HepG2 (cell line): ENCODE data around the gene NDUFB10. TPM values are rescaled to one million over a fixed set of nuclear protein-coding genes. Genes with fewer than 3 reads are reported as not detected.

ENCODE experiments used
- ARNT ChIP-seq: fragments of 450-650 bp; IDR thresholded peaks from 2 replicates; pipeline ENCODE4 v1.6.1; 2017
- CREB3 ChIP-seq: sonication (generic); formaldehyde crosslinking; IDR thresholded peaks from 2 replicates; pipeline ENCODE4 v1.5.0; 2020; ENCODE audit warnings: missing genetic modification reagents
- HNRNPK ChIP-seq: fragments of 200-400 bp; formaldehyde crosslinking; IDR thresholded peaks from 2 replicates; pipeline ENCODE4 v1.6.1; 2018; ENCODE audit warnings: low read length, low read depth, moderate library complexity, mild to moderate bottlenecking; ENCODE audit not compliant: poor library complexity, severe bottlenecking
- HOXA3 ChIP-seq: sonication (generic); formaldehyde crosslinking; IDR thresholded peaks from 2 replicates; pipeline ENCODE4 v1.5.0; 2020; ENCODE audit warnings: missing genetic modification reagents
- KDM2A ChIP-seq: sonication (generic); formaldehyde crosslinking; IDR thresholded peaks from 2 replicates; pipeline ENCODE4 v1.4.0; 2020; ENCODE audit warnings: low read depth, missing genetic modification reagents, borderline replicate concordance
- MTF1 ChIP-seq: sonication (generic); formaldehyde crosslinking; IDR thresholded peaks from 2 replicates; pipeline ENCODE4 v1.5.0; 2020; ENCODE audit warnings: missing genetic modification reagents
- NCOR1 ChIP-seq: fragments of 200-600 bp; sonication (generic); IDR thresholded peaks from 2 replicates; pipeline ENCODE4 v1.7.0; 2017; ENCODE audit warnings: antibody characterized with exemption, low read length, borderline replicate concordance
- NFE2L1 ChIP-seq: sonication (generic); formaldehyde crosslinking; IDR thresholded peaks from 2 replicates; pipeline ENCODE4 v1.4.0; 2020; ENCODE audit warnings: missing genetic modification reagents, mild to moderate bottlenecking, borderline replicate concordance
- NFRKB ChIP-seq: fragments of 450-650 bp; IDR thresholded peaks from 2 replicates; pipeline ENCODE4 v1.6.1; 2017
- NKX3-1 ChIP-seq: sonication (generic); formaldehyde crosslinking; IDR thresholded peaks from 2 replicates; pipeline ENCODE4 v1.5.0; 2020; ENCODE audit warnings: missing genetic modification reagents
- RCOR2 ChIP-seq: IDR thresholded peaks from 2 replicates; pipeline ENCODE4 v1.6.1; 2016; ENCODE audit warnings: missing biosample characterization, missing genetic modification reagents
- RNF2 ChIP-seq: fragments of 450-650 bp; conservative IDR thresholded peaks from 2 replicates; pipeline ENCODE4 v1.6.1; 2016; ENCODE audit warnings: low read depth
- SALL1 ChIP-seq: sonication (generic); formaldehyde crosslinking; IDR thresholded peaks from 2 replicates; pipeline ENCODE4 v1.8.0; 2022; ENCODE audit warnings: mild to moderate bottlenecking, missing genetic modification reagents
- SAP130 ChIP-seq: IDR thresholded peaks from 2 replicates; pipeline ENCODE4 v1.6.1; 2016; ENCODE audit warnings: low read depth
- TFDP2 ChIP-seq: sonication (generic); formaldehyde crosslinking; IDR thresholded peaks from 2 replicates; pipeline ENCODE4 v1.4.0; 2020; ENCODE audit warnings: missing genetic modification reagents
- ZBTB7A ChIP-seq: sonication (generic); formaldehyde crosslinking; IDR thresholded peaks from 2 replicates; pipeline ENCODE4 v1.8.0; 2022; ENCODE audit warnings: mild to moderate bottlenecking, missing genetic modification reagents
- ZNF383 ChIP-seq: sonication (generic); formaldehyde crosslinking; IDR thresholded peaks from 2 replicates; pipeline ENCODE4 v1.4.0; 2020; ENCODE audit warnings: missing genetic modification reagents, mild to moderate bottlenecking, borderline replicate concordance
- ZNF580 ChIP-seq: IDR thresholded peaks from 2 replicates; pipeline ENCODE4 v1.6.1; 2016; ENCODE audit warnings: low read depth, borderline replicate concordance
- ZNF609 ChIP-seq: sonication (generic); formaldehyde crosslinking; IDR thresholded peaks from 2 replicates; pipeline ENCODE4 v1.4.0; 2020; ENCODE audit warnings: mild to moderate bottlenecking, missing genetic modification reagents, borderline replicate concordance
- ZNF879 ChIP-seq: sonication (generic); formaldehyde crosslinking; IDR thresholded peaks from 2 replicates; pipeline ENCODE4 v1.8.1; 2023; ENCODE audit warnings: missing genetic modification reagents
- ZXDC ChIP-seq: sonication (generic); formaldehyde crosslinking; IDR thresholded peaks from 2 replicates; pipeline ENCODE4 v1.5.0; 2020; ENCODE audit warnings: mild to moderate bottlenecking, missing genetic modification reagents
- polyA plus RNA-seq, 8 experiments: library from polyadenylated mRNA; depleted of rRNA in 3 of 8; stranded (reverse) in 7 of 8; unstranded in 1 of 8; fragments of >200 nt; fragmentation: Illumina TruSeq in 4 of 8; extraction: Trizol in 4 of 8; gene quantifications; 2 replicates each; pipeline versions ENCODE4 v1.2.1 to v1.2.3, GENCODE V29; 2011 to 2016; ENCODE audit warnings: low read depth in 4 of 8, missing spikeins in 1 of 8, mixed read lengths in 1 of 8; ENCODE audit not compliant: insufficient read depth in 1 of 8
- total RNA-seq, 5 experiments: library from RNA; depleted of rRNA; stranded (reverse); fragments of >200 nt; fragmentation: Illumina TruSeq; extraction: Trizol; gene quantifications; 2 replicates each; pipeline ENCODE4 v1.2.3, GENCODE V29; 2016; ENCODE audit warnings: low read depth in 1 of 5

Gene NDUFB10
- total and polyA plus RNA-seq, 2 of the 13 experiments (the other 11 are each of a cell fraction or from before 2014, with no cell fraction given), result 68.6 to 157 TPM

GRCh38 chr16:2009791-2010510, 50.6 kb downstream of the NDUFB10 start, which contains the start of gene ZNF598 (continued):
- TF ChIP-seq HNRNPK (no peak), SALL1 (peak; percentile 66), SAP130 (peak; percentile 84), HOXA3 (CRISPR knock-in tag) (peak; percentile 83), ZNF879 (CRISPR knock-in tag) (no peak; the same call in 1 of the 2 replicates), NFRKB (no peak), ZNF580 (CRISPR knock-in tag) (peak; percentile 61; the same call in 1 of the 2 replicates), NCOR1 (no peak), ZXDC (no peak), ZNF609 (CRISPR knock-in tag) (no peak), ZBTB7A (CRISPR knock-in tag) (no peak), RCOR2 (CRISPR knock-in tag) (no peak), ARNT (no peak), NKX3-1 (CRISPR knock-in tag) (no peak), MTF1 (CRISPR knock-in tag) (no peak), ZNF383 (CRISPR knock-in tag) (no peak), TFDP2 (CRISPR knock-in tag) (peak; percentile 45; the same call in 1 of the 2 replicates), CREB3 (CRISPR knock-in tag) (no peak), NFE2L1 (CRISPR knock-in tag) (no peak), RNF2 (peak; percentile 74), KDM2A (CRISPR knock-in tag) (peak; percentile 83)
